A549 treated with CpdA at 1 μM for 4 hours (cell line): Measurements from ENCODE around the gene INSYN2A. TPM values are rescaled to one million over a fixed set of nuclear protein-coding genes. Genes with fewer than 3 reads are reported as not detected.

Source experiments
- total RNA-seq: library from RNA; stranded (reverse); fragments of 200-300 nt; extraction: Qiagen RNA extraction; gene quantifications from 5 replicates; pipeline ENCODE4 v1.2.3, GENCODE V29; 2022; ENCODE audit warnings: low read depth

INSYN2A gene, protein sequence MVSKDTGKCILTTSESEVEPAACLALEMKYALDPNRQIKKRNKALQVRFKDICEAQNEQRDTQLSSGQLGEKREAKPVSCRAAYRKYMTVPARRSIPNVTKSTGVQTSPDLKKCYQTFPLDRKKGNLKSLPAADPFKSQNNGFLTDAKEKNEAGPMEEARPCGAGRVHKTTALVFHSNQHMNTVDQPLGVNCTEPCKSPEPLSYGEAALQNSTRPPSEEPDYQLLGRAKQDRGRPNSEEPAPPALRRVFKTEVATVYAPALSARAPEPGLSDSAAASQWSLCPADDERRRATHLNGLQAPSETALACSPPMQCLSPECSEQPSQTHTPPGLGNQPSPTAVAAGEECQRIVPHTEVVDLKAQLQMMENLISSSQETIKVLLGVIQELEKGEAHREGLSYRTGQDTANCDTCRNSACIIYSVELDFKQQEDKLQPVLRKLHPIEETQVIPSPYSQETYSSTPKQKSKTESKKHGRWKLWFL
- total RNA-seq = 1.5 to 1.8 TPM (median 1.8 TPM) in 5 replicates

DNA sequence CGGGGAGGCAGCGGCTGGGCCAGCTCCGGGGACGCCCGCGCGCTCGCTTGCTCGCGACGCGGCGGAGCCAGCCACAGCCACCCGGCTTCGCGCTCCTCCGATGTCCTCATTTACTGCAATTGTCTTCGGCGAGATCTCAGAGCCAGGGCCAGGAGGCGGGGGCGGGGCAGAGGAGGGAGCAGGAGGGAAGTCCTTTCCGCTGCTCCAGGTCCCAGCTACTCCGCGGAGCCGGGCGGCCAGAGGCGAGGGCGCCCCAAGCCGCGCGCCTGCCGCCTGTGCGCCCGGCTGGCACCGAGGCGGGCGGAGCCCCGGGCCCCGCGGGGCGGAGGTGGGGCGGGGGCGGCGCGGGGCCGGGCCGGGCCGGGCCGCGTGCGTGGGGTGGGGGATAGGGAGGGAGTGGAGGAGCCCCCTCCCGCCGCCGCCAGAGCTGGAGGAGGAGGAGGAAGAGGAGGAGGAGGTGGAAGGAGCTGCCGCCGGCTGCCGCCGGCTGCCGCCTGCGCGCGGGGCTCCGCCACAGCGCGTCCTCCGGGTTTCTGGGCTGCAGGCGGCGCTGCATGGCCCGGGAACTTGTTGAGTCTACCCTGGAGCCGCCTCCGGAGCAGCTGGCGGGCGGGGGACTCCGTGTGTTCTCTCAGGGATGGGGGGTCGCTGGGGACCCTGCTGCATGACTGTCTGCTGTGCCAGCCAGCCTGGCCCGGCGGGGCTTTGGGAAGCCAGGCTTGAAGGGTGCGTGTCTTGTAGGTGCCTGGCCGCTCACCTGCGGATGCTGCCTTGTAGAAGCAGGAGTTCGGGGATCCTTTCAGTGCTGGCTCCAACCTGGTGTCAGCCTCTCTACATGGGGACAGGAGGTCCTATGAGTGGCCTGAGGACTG is at the start of gene INSYN2A:
Gene INSYN2A, minus strand, starts transcription at position 310 of the 872 bp plus-strand sequence. CDS start 20,196 bp downstream, outside the sequence.

